SK-N-SH treated with all-trans-retinoic acid at 6 μM for 48 hours (cell line): Measurements from ENCODE around the gene CFP.

Experiments
- ARNTL ChIP-seq: fragments of 450-650 bp; formaldehyde crosslinking; IDR thresholded peaks from 2 replicates; pipeline ENCODE4 v1.5.0; 2020; ENCODE audit warnings: low read depth, mild to moderate bottlenecking, moderate library complexity, borderline replicate concordance
- BACH2 ChIP-seq: fragments of 250-450 bp; sonication (Bioruptor Pico); IDR thresholded peaks from 2 replicates; pipeline ENCODE4 v1.9.0; 2021; ENCODE audit warnings: mild to moderate bottlenecking, borderline replicate concordance
- OSR1 ChIP-seq: fragments of 250-450 bp; sonication (Bioruptor Pico); IDR thresholded peaks from 2 replicates; pipeline ENCODE4 v1.8.0; 2022; ENCODE audit warnings: moderate library complexity, mild to moderate bottlenecking, inconsistent platforms
- PPARA ChIP-seq: fragments of 250-450 bp; sonication (Bioruptor Pico); IDR thresholded peaks from 2 replicates; pipeline ENCODE4 v1.5.0; 2020; ENCODE audit warnings: mild to moderate bottlenecking, borderline replicate concordance
- RARB ChIP-seq: fragments of 250-450 bp; sonication (Bioruptor Pico); IDR thresholded peaks from 2 replicates; pipeline ENCODE4 v1.8.0; 2021; ENCODE audit warnings: mild to moderate bottlenecking, moderate library complexity
- ZC3H10 ChIP-seq: fragments of 250-450 bp; sonication (Bioruptor Pico); IDR thresholded peaks from 2 replicates; pipeline ENCODE4 v1.5.1; 2021; ENCODE audit warnings: mild to moderate bottlenecking, moderate library complexity
- ZFP3 ChIP-seq: fragments of 250-450 bp; sonication (Bioruptor Pico); IDR thresholded peaks from 2 replicates; pipeline ENCODE4 v1.5.0; 2020; ENCODE audit warnings: mild to moderate bottlenecking, moderate library complexity
- ZFP30 ChIP-seq: fragments of 450-650 bp; formaldehyde crosslinking; IDR thresholded peaks from 2 replicates; pipeline ENCODE4 v1.5.0; 2022; ENCODE audit warnings: mild to moderate bottlenecking, moderate library complexity
- ZNF70 ChIP-seq: fragments of 450-650 bp; formaldehyde crosslinking; IDR thresholded peaks from 2 replicates; pipeline ENCODE4 v1.5.0; 2020; ENCODE audit warnings: mild to moderate bottlenecking, moderate library complexity
- ZNF8 ChIP-seq: fragments of 450-650 bp; formaldehyde crosslinking; IDR thresholded peaks from 2 replicates; pipeline ENCODE4 v1.5.0; 2020; ENCODE audit warnings: mild to moderate bottlenecking, moderate library complexity
- TF ChIP-seq, protein P1 (sequence below): fragments of 250-450 bp; sonication (Bioruptor Pico); IDR thresholded peaks from 2 replicates; pipeline ENCODE4 v1.8.0; 2020; ENCODE audit warnings: mild to moderate bottlenecking, moderate library complexity, borderline replicate concordance
- TF ChIP-seq, protein P2 (sequence below): fragments of 250-450 bp; sonication (Bioruptor Pico); IDR thresholded peaks from 2 replicates; pipeline ENCODE4 v1.5.1; 2020; ENCODE audit warnings: low read depth, mild to moderate bottlenecking, moderate library complexity
- TF ChIP-seq, protein P3 (sequence below): fragments of 250-450 bp; sonication (Bioruptor Pico); IDR thresholded peaks from 2 replicates; pipeline ENCODE4 v1.5.0; 2020; ENCODE audit warnings: mild to moderate bottlenecking, moderate library complexity

DNA sequence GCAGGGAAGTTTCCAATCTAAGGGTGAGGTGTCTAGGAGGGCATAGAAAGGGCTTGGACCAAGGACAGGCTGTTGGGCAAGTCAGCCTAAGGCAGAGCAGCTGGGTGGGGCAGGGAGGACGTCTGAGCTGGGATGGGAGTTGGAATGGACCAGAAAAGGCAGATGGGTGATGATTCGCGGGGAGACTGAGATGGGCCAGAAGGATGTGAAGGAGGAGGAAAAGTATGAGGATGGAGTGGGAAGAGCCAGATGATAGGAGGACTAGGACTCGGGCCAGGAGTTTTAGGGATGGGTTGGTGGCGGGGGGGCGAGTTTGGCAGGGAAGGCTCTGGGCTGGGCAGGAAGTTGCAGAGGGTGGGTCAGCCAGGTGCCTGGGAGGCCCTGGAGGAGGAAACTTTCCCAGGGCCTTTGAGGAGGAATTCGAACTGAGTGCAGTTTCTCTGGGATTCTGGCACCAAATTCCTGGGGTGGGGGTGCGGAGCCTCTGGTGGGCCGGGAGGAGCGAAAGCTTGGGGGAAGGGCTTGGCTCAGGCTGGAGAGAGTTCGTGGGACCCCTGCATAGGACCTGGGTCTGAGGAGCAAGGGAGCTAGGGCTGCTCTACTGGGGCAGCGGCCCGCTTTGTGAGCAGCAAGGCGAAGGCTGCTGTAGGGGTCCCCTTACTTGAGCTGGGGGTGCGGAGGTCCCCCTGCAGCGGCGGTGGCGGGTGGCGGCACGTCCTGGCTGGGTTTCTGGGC lies 56.2 kb downstream of the CFP start:
- TF ChIP-seq, protein P1, sequence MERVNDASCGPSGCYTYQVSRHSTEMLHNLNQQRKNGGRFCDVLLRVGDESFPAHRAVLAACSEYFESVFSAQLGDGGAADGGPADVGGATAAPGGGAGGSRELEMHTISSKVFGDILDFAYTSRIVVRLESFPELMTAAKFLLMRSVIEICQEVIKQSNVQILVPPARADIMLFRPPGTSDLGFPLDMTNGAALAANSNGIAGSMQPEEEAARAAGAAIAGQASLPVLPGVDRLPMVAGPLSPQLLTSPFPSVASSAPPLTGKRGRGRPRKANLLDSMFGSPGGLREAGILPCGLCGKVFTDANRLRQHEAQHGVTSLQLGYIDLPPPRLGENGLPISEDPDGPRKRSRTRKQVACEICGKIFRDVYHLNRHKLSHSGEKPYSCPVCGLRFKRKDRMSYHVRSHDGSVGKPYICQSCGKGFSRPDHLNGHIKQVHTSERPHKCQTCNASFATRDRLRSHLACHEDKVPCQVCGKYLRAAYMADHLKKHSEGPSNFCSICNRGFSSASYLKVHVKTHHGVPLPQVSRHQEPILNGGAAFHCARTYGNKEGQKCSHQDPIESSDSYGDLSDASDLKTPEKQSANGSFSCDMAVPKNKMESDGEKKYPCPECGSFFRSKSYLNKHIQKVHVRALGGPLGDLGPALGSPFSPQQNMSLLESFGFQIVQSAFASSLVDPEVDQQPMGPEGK (CRISPR knock-in tag) = no peak
- TF ChIP-seq RARB (CRISPR knock-in tag) (no peak), ZFP30 (CRISPR knock-in tag) (no peak), ZFP3 (CRISPR knock-in tag) (no peak), ZNF70 (CRISPR knock-in tag) (no peak), BACH2 (CRISPR knock-in tag) (no peak), PPARA (no peak), OSR1 (no peak), ARNTL (CRISPR knock-in tag) (no peak), ZNF8 (no peak), ZC3H10 (no peak)
- TF ChIP-seq, protein P2, sequence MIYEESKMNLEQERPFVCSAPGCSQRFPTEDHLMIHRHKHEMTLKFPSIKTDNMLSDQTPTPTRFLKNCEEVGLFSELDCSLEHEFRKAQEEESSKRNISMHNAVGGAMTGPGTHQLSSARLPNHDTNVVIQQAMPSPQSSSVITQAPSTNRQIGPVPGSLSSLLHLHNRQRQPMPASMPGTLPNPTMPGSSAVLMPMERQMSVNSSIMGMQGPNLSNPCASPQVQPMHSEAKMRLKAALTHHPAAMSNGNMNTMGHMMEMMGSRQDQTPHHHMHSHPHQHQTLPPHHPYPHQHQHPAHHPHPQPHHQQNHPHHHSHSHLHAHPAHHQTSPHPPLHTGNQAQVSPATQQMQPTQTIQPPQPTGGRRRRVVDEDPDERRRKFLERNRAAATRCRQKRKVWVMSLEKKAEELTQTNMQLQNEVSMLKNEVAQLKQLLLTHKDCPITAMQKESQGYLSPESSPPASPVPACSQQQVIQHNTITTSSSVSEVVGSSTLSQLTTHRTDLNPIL = no peak
- TF ChIP-seq, protein P3, sequence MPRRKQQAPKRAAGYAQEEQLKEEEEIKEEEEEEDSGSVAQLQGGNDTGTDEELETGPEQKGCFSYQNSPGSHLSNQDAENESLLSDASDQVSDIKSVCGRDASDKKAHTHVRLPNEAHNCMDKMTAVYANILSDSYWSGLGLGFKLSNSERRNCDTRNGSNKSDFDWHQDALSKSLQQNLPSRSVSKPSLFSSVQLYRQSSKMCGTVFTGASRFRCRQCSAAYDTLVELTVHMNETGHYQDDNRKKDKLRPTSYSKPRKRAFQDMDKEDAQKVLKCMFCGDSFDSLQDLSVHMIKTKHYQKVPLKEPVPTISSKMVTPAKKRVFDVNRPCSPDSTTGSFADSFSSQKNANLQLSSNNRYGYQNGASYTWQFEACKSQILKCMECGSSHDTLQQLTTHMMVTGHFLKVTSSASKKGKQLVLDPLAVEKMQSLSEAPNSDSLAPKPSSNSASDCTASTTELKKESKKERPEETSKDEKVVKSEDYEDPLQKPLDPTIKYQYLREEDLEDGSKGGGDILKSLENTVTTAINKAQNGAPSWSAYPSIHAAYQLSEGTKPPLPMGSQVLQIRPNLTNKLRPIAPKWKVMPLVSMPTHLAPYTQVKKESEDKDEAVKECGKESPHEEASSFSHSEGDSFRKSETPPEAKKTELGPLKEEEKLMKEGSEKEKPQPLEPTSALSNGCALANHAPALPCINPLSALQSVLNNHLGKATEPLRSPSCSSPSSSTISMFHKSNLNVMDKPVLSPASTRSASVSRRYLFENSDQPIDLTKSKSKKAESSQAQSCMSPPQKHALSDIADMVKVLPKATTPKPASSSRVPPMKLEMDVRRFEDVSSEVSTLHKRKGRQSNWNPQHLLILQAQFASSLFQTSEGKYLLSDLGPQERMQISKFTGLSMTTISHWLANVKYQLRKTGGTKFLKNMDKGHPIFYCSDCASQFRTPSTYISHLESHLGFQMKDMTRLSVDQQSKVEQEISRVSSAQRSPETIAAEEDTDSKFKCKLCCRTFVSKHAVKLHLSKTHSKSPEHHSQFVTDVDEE = no peak
